Stimulated activated CD4-positive, alpha-beta T cell treated with anti-CD3 and anti-CD28 coated beads, Interleukin-4, amount 100 ng/mL, for 24 hours (primary cell): Measurements from ENCODE around the gene OR6C2.
"Not testable (repeated sequence)": the region's sequence is repeated elsewhere in the genome, so short reads cannot be mapped to it uniquely, and the experiment has no call there.

ENCODE experiments used
- DNase-seq: peaks from one replicate; pipeline ENCODE4 v3.0.0-alpha.2; 2020

The OR6C2 gene

GRCh38 chr12:55479136-55479535 lies 35.3 kb downstream of the OR6C2 start:
- not testable (repeated sequence) for DNase-seq

GRCh38 chr12:55484284-55484683 lies 40.4 kb downstream of the OR6C2 start:
- not testable (repeated sequence) for DNase-seq

GRCh38 chr12:55492078-55492477 lies 48.2 kb downstream of the OR6C2 start, which contains the start of gene OR6C68:
TSS of gene OR6C68 (plus strand) at chr12:55492378. CDS start at chr12:55492378, 0 bp downstream.
- no peak for DNase-seq

GRCh38 chr12:55495490-55495889 lies 51.6 kb downstream of the OR6C2 start:
- no peak for DNase-seq

- no peak for DNase-seq
Measured at GRCh38 chr12:55499231-55499630, 55.4 kb downstream of the OR6C2 start.

- no peak for DNase-seq
Measured at GRCh38 chr12:55499810-55500252, 56.0 kb downstream of the OR6C2 start.

GRCh38 chr12:55501601-55502000 lies 57.7 kb downstream of the OR6C2 start:
- DNase-seq: no peak
